ENCODE data around the gene SLC9A1.

SLC9A1 gene

DNA sequence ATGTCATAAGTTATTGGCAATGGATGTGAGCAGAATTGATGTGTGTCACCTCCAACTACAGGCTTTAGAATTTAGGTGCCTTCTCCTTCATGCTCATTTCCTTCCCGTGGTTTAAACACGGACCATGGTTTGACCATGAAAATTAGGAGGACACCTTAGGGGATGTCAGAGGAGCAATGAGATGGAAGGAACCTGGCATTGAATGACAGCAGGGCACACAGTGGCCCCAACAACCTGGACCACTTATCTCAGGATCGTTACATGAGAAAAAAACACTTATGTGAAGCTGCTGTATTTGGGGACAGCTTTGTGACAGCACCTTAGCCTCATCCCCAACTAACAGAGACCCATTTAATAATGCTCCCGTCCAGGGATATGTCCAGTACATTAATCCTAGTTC, 70.8 kb downstream of the SLC9A1 start:
- DNase-seq (ENCODE audit: low read depth in 1 of 2, low spot score in 1 of 2) = no peak

DNA sequence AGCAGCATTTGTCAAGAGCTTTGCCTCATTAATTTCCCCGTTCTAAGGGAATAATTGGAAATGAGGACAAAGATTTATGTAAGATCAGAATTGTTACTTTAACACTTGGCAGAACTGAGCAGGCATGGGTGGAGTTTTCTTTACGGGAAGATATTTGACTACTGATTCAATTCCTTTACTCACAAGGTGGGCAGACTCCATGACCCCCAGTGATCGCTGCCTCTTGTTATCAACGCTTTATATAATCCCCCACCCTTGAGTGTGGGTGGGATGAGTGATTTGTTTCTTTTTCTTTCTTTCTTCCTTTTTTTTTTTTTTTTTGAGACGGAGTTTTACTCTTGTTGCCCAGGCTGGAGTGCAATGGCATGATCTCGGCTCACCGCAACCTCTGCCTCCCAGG, 77.0 kb downstream of the SLC9A1 start:
- no peak for DNase-seq (ENCODE audit: low read depth in 1 of 2, low spot score in 1 of 2)

DNA sequence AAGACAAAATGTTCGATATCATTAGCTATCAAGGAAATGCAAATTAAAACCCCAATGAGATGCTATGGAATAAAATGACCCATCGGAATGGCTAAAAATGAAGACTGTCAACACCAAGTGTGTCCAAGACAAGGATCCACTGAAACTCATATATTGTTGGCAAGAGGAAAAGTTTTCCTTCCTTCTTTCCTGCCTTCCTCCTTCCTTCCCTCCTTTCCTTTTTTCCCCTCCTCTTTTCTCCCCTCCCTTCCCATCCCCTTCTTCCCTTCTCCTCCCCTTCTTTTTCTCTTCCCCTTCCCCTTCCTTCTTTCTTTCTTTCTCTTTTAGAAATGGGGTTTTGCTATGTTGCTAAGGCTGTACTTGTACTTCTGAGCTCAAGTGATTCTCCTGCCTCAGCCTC, 78.1 kb downstream of the SLC9A1 start:
- no peak for DNase-seq (ENCODE audit: low read depth in 1 of 2, low spot score in 1 of 2)

DNA sequence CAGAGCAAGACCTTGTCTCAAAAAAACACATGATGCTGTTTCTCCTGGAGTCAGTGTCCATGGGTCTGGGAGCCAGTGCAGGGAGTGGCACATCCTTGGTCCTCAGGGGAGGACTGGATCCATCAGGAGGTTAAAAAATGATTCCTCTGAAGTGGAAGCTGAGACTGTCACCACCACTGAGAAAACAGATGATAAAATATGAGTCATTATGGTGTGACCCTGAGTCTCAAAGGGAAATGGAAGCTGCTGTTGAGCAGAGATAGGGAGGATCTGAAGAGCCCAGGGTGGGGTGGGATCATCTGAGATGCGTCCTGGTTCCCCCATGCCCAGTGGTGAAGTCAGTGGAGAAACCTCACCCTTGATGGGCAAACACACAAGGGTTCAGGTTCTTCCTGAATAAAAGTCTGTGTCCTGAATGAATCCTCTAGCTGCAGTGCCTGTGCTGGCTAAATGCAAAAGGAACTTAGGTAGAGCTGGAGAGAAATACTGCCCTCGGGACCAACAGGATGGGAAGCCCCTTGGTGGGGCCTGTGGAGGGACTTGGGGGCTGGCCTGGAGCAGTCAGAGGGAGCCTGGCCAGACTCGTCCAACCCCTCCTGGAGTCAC, 80.6 kb downstream of the SLC9A1 start:
- DNase-seq (ENCODE audit: low read depth in 1 of 2, low spot score in 1 of 2) = no peak

DNA sequence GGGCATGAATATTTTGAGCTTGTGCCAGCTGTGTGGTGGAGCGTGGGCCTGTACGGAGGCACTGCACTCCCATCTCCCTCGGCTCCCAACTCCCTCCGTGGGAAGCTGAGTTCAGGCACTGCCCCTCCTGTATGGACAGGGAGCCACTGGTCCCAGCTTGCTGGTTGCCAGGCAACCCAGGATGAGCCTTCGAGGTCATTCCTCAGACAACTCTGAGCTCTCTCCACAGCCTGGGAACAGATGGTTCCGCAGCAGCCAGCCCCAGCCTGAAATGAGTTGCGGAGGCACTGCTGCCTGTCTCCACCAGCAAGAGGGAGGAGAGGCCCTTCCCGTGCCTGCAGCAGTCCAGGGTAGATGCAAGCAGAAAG, 83.9 kb downstream of the SLC9A1 start:
- DNase-seq (ENCODE audit: low read depth in 1 of 2, low spot score in 1 of 2) = no peak

DNA sequence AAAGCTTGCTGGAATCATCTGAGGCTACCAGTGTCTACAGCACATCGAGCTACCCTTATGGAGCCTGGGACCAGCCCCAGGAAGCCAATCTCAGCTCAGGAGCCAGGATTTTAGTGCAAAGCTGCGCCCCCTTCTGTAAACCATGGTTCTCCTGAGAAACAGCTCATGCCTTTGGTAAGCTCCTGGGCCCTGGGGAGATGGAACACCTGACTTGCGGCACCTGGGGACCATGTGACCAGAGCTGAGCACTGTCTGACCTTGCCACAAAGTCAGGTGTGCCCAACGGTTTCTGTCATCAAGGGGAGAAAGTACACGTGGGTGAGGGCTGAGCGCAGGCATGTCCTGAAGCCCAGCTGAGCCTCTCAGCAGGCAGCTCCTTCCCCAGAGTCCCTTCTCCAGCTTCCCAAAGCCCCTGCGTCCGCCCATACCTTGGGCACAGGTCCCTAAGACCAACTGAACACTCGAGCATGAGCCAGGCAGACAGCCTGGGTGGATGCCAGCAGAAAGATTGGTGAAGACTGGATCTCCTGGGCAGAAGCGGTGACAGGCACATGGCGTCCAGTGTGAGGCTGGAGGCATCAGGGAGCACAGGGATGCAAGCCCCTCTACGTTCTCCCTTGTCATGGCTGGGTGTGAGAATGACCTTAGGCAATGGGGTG, 84.4 kb downstream of the SLC9A1 start:
- DNase-seq (ENCODE audit: low read depth in 1 of 2, low spot score in 1 of 2) = no peak

DNA sequence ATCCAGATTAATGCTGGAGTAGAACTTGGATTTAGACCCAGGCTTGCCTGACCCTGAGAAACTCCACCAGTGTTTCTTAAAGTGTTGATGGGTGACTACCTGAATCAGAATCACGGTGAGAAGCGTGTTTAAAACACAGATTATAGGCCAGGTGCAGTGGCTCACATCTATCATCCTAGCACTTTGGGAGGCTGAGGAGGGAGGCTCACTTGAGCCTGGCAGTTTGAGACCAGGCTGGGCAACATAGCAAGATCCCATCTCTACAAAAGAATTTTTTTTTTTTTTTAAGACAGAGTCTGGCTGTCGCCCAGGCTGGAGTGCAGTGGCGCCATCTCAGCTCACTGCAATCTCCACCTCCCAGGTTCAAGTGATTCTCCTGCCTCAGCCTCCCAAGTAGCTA, 86.0 kb downstream of the SLC9A1 start:
- DNase-seq (ENCODE audit: low read depth in 1 of 2, low spot score in 1 of 2) = no peak

DNA sequence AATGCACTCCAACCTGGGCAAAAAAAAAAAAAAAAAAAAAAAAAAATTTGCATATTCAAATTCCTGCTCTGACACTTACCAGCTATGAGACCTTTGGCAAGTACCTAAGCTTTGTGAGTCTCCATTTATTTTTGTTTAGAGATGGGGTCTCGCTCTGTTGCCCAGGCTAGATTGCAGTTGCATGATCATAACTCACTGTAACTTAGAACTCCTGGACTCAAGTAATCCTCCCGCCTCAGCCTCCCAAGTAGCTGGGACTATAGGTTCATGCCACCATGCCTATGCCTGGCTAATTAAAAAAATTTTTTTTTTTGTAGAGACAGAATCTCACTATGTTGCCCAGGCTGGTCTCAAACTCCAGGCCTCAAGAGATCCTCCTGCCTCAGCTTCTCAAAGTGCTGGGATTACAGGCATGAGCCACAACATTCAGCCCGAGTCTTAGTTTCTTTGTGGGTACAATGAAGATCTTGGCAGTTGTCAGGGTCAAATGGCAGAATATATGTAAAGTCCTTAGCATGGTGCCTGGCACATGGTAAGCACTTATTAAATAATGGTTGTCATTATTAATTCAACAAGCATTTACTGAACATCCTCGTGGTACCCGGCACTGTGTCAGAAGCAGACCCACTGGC, 88.8 kb downstream of the SLC9A1 start:
- no peak for DNase-seq (ENCODE audit: low read depth in 1 of 2, low spot score in 1 of 2)

DNA sequence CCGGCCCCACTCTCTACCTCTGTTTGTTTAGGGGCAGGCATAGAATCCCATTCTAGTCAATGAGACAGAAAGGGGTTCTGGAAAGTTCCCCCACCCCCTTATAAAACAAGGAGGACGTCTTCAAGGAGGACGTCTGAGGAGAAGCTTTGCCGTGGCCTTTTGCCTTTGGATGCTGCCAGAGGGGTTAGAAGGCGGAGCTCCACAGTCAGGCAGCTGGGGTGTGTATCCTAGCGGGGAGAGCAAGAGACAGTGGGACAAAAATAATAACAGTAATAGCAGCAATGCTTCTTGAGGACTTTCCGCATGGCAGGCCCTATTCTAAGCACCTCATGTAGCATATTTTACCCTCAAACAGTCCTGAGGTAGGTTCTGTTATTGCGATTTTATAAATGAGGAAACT, 94.0 kb downstream of the SLC9A1 start:
- DNase-seq (ENCODE audit: low read depth in 1 of 2, low spot score in 1 of 2) = no peak

DNA sequence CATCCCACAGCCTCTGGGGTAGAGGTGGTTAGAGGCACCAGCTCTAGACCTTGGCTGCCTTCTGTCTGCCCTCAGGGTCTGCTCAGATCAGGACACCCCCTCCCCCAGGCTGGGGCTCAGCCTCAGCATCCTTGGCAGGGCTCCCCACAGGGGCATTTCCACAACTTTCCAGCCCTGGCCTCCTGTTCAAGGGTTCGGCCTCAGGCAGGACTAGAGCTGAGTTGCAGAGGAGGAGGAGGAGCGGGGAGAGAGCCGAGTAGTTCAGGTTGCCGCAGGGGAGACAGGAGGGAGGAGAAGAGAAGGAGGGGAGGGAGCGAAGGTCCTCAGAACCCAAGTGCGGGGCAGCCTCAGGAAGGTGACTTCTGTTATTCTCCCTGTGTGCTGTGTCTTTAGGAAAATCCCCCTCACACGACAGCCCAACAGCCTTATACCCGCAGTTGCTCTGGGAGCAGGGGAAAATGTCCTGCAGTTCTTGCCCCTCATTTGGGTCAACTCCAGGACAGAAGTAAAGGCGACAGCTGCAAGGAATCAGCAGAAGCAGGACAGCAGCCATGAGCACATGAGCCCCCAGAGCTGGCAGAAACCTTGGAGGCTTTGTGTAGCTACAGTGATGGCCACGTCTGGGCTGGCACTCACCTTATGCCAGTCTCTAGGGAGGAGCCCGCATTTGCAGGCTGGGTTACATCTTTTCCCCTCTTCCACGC, 95.8 kb downstream of the SLC9A1 start:
- DNase-seq (ENCODE audit: low read depth in 1 of 2, low spot score in 1 of 2) = no peak

DNA sequence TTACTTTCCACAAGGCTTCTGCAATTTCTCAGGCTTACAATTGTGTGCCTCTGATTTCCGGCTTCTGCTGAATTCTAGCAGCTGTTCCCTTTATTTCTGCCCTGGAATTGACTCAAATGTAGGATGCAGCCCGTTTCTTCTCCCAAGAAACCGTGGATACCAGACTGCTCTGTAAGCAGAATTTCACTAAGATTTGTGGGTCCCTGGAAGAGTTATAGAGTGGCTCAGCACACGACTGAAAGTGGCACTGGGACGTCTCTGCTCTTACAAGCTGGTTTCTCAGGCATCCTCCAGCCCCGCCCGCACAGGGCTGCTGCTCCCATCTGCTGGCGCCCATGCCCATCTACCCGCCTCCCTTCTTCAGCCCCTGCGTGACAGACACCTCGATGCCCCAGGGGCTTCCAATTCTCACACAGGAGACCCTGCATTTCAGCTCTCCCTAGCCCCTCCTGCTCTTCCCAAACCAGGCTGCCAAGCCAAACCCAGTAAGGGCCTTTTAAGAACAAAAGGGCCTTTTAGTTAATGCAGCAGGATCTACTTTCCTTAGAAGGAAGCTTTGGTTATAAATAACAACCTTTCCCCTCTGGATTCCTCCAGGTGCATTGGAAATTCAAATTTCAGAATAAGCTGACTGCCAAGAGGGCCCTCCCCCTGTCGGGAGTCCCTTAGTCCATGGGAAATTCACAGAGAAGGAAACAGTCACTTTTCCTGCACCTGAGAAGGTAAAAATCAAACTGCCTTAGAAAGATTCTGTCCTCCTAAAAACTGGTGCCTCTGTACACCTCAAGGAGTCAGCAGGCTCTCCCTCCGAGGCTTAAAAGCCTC, 96.9 kb downstream of the SLC9A1 start:
- no peak for DNase-seq (ENCODE audit: low read depth in 1 of 2, low spot score in 1 of 2)

DNA sequence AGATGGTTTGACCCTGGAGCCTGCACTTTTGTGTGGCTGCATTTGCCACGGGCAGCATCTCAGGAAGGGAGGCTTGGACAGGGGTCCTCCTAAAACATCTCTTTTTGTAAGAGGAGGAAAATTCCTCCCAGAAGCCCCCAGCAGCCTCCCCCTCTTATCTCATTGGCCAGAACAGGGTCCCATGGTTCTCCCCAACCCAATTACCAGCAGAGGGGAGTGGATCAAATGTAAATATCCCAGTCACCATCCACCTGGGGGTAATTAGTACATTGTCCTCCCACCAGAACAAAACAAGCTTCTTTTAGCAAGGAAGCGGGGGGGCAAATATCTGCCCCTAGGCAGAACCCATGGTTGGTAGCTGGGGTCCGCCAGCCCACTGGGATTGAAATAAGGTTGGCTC, 97.5 kb downstream of the SLC9A1 start:
- DNase-seq (ENCODE audit: low read depth in 1 of 2, low spot score in 1 of 2) = no peak

DNA sequence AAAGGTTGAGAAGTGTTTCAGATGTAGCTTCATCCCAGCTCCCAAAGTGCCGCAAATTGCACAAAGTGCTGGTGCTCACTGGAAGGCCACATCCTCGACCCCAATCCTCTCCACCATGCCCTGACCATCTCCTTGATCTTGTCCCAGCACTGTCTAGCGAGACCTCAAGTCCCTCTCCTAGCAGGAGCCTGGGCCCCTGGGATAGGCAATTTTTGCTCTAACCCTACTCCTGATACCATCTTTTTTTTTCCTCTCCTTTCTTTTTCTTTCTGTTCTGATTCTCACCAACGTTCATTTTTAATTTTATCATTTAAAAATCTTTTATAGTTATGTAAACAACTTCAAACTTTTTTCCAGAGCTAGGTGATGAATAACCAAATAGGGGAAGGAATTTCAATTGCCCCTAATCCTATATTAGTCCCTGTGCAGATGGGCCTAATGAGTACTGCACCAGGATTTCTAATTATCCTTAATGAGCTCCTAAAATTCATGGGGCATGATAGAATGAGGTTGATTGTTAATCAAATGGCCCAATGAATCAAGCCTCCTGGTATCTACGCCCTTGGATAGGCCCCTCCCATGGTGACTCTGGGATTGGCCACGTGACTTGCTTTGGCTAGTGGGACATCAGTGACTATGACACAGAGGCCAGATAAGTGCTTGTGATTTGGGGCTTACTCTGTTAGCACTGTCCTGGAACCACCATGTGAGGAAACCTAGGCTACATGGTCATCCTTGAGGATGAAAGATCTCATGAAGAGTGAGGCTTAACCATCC, 100.8 kb downstream of the SLC9A1 start:
- no peak for DNase-seq (ENCODE audit: low read depth in 1 of 2, low spot score in 1 of 2)

DNA sequence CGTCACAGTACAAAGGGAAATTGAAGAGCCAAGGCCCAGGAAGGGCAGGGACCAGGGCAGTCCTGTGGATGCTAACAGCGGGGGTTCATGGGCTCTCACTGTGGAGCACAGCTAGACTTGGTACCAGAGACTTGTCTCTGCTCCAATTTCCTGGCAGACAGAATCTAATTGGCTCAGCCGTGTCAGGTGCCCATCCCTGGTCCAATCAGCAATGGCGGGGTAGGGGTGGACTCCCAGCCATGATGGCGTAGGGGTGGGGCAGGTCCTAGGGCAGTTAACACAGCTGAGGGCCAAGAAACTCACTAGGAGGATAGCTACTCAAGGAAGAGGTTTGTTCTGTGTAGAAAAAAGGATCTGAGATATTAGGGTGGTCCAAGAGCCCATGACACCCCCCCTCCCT, 102.4 kb downstream of the SLC9A1 start:
- DNase-seq (ENCODE audit: low read depth in 1 of 2, low spot score in 1 of 2) = no peak

DNA sequence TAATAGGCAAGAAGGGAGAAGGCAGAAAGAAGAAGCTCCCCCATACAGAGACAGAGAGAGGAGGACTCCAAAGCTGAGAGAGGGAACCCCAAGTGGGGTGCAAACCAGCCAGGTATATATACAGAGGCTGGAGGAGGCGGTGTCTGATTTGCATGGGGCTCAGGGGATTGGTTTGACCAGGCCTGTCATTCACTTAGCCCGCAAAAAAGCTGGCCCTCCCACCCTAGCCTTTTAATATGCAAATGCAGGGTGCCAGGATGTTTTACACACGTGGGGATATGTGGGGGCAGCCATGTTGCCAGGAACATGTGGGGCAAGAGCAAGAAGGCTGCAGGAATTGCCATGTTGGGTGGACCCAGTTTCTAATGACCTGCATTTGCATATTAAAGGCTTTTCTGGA, 105.3 kb downstream of the SLC9A1 start:
- no peak for DNase-seq (ENCODE audit: low read depth in 1 of 2, low spot score in 1 of 2)

DNA sequence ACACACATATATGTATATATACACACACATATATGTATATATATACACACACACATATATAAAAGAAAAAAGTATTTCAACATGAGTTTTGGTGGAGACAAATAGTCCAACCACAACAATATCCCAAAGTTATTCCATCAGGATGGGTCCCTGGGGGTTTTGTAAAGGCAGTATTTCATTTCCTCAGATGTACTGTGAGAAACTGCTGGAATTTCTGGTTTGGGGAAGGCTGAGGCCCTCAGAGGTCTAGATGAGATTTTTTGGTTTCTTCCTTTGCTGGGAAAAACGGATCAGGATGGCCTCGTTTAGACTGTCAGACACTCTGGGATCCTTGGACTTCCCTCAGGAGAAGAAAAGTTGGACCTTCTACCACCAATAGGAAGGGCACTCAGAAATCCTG, 105.8 kb downstream of the SLC9A1 start:
- DNase-seq (ENCODE audit: low read depth in 1 of 2, low spot score in 1 of 2) = no peak

All from activated CD4-positive, alpha-beta T cell treated with anti-CD3 and anti-CD28 coated beads, Interleukin-2, amount 50 U/mL, for 24 hours (primary cell).